Right cardiac atrium (tissue), 5 donors: Measurements from ENCODE around the gene GOLGA2. TPM values are rescaled to one million over a fixed set of nuclear protein-coding genes. Genes with fewer than 3 reads are reported as not detected.
A peak's percentile ranks its signal among the peaks of the same experiment; 100 is the strongest.

Experiments used
- ATAC-seq, 2 donors: fragments of 200-7000 bp; cut with Tn5 transposase; one replicate each; pipeline versions ENCODE4 v1.8.0 to v1.9.1; 2020; ENCODE audit warnings: moderate library complexity in 2 of 2, mild to moderate bottlenecking in 1 of 2
- DNase-seq, 3 donors: peaks; one replicate each; pipeline ENCODE4 v3.0.0-alpha.2; 2020
- H3K27ac ChIP-seq: one replicate; pipeline ENCODE4 v1.5.1; 2013; ENCODE audit warnings: mild to moderate bottlenecking, low read length, control low read depth, moderate library complexity
- H3K27me3 ChIP-seq: one replicate; pipeline ENCODE4 v1.6.1; 2013; ENCODE audit not compliant: control insufficient read depth, insufficient read depth
- H3K4me1 ChIP-seq: one replicate; pipeline ENCODE4 v1.6.1; 2013; ENCODE audit warnings: low read length; ENCODE audit not compliant: control insufficient read depth, insufficient read depth
- H3K4me3 ChIP-seq: one replicate; pipeline ENCODE4 v1.5.1; 2013; ENCODE audit warnings: low read length, control low read depth
- H3K9me3 ChIP-seq: one replicate; pipeline ENCODE4 v1.6.1; 2013; ENCODE audit warnings: low read length; ENCODE audit not compliant: control insufficient read depth
- WGBS: extraction: QIAGEN DNeasy Blood & Tissue Kit; methylation state at CpG from one replicate; pipeline ENCODE4 v1.1.7; 2013; 5-methylcytosine and 5-hydroxymethylcytosine counted together
- intact Hi-C, 4 donors: fragments of 100-400 bp; cut with DNase I; formaldehyde crosslinking; loops; one replicate each; pipeline versions ENCODE4 v1.11.0 to v1.14.0; 2022 to 2023
- long read RNA-seq, 4 donors: library from polyadenylated mRNA; unstranded; transcript quantifications; one replicate each; pipeline ENCODE4 v2.0.0, GENCODE V29; 2020 to 2021
- polyA plus RNA-seq: library from polyadenylated mRNA; stranded (reverse); fragments of 200-250 nt; gene quantifications from one replicate; pipeline ENCODE4 v1.2.3, GENCODE V29; 2013
- total RNA-seq, 4 donors: library from RNA; stranded (reverse); fragmentation: NEBNext Ultra II Directional; extraction: Animal tissue kit (Norgen Biotek cat#: 25700); gene quantifications; one replicate each; pipeline ENCODE4 v1.2.1, GENCODE V29; 2021
- donor health status: healthy with polysubstance abuse.
- donor health status: DM: no; HTN: yes; CAD: no.
- donor health status: DM: no; HTN: no; CAD: no.
- donor health status: DM: no; HTN: yes; CAD: no; lungs with severe emphysema.
- donor health status: DM: yes; HTN: yes; CAD: no.

GOLGA2 gene, protein sequence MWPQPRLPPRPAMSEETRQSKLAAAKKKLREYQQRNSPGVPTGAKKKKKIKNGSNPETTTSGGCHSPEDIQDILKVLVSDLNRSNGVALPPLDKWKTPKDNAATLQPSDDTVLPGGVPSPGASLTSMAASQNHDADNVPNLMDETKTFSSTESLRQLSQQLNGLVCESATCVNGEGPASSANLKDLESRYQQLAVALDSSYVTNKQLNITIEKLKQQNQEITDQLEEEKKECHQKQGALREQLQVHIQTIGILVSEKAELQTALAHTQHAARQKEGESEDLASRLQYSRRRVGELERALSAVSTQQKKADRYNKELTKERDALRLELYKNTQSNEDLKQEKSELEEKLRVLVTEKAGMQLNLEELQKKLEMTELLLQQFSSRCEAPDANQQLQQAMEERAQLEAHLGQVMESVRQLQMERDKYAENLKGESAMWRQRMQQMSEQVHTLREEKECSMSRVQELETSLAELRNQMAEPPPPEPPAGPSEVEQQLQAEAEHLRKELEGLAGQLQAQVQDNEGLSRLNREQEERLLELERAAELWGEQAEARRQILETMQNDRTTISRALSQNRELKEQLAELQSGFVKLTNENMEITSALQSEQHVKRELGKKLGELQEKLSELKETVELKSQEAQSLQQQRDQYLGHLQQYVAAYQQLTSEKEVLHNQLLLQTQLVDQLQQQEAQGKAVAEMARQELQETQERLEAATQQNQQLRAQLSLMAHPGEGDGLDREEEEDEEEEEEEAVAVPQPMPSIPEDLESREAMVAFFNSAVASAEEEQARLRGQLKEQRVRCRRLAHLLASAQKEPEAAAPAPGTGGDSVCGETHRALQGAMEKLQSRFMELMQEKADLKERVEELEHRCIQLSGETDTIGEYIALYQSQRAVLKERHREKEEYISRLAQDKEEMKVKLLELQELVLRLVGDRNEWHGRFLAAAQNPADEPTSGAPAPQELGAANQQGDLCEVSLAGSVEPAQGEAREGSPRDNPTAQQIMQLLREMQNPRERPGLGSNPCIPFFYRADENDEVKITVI
- total RNA-seq (100 to 1,000 TPM in 2 of 4 donors, 10 to 100 TPM in 2; 85.6 to 124 (median 101) TPM), polyA plus RNA-seq (84.2 TPM)
- long read RNA-seq, donor 1, partial matches to known transcripts: 14 of 57 reads
- long read RNA-seq, donor 1, other reads (novel, unspliced or antisense): 41 of 57 reads
- long read RNA-seq, donor 2, partial matches to known transcripts: 5 of 35 reads
- long read RNA-seq, donor 2, other reads (novel, unspliced or antisense): 28 of 35 reads
- long read RNA-seq, donor 3, full-length matches to known transcripts: 2 of 62 reads
- long read RNA-seq, donor 3, partial matches to known transcripts: 20 of 62 reads
- long read RNA-seq, donor 3, other reads (novel, unspliced or antisense): 40 of 62 reads
- long read RNA-seq, donor 4, partial matches to known transcripts: 16 of 33 reads
- long read RNA-seq, donor 4, other reads (novel, unspliced or antisense): 16 of 33 reads

- Histone ChIP-seq H3K4me3 (peak within 1 kb of the TSS; percentile 95), H3K4me1 (peaks cover 5% of the 10 kb centered on the region), H3K9me3 (no peaks in the 10 kb centered on the region), H3K27me3 (no peaks in the 10 kb centered on the region), H3K27ac (peak within 1 kb of the TSS; percentile 92)
- ATAC-seq (peak; percentile 77 to 80), DNase-seq (peak; percentile 70 to 80 (median 73))
- WGBS: under 1% methylated on average over 57 of the region's 57 CpGs
- intact Hi-C loops: no loop called here
Measured at GRCh38 chr9:128275198-128276007, at the start of gene GOLGA2. TSS of gene GOLGA2 (minus strand) at chr9:128276007. CDS start at chr9:128275976, 31 bp downstream.

GRCh38 chr9:128324401-128324800 is 48.6 kb upstream of the GOLGA2 start:
- no peak overlapping the region for H3K4me3 ChIP-seq
- ATAC-seq (no peak), DNase-seq (no peak)
- intact Hi-C loops: no loop called here
- 96% methylated on average over 1 of the region's 1 CpG for WGBS
- H3K27me3 ChIP-seq: no peaks in the 10 kb centered on the region
- peaks cover 6% of the 10 kb centered on the region for H3K4me1 ChIP-seq
- no peak overlapping the region for H3K27ac ChIP-seq
- H3K9me3 ChIP-seq: no peaks in the 10 kb centered on the region

- no peaks in the 10 kb centered on the region for H3K27me3 ChIP-seq
- DNase-seq (no peak), ATAC-seq (no peak)
- intact Hi-C loops: no loop called here
- peak overlapping the region; percentile 73 for H3K4me3 ChIP-seq
- H3K27ac ChIP-seq: no peak overlapping the region
- peaks cover 6% of the 10 kb centered on the region for H3K4me1 ChIP-seq
- no peaks in the 10 kb centered on the region for H3K9me3 ChIP-seq
- WGBS: 83% methylated on average over 12 of the region's 12 CpGs
Measured at GRCh38 chr9:128323791-128324190, 48.0 kb upstream of the GOLGA2 start.

GRCh38 chr9:128323212-128323730 is 47.5 kb upstream of the GOLGA2 start:
- peak overlapping the region; percentile 98 for H3K27ac ChIP-seq
- intact Hi-C loops: no loop called here
- ATAC-seq (no peak), DNase-seq (no peak)
- no peaks in the 10 kb centered on the region for H3K27me3 ChIP-seq
- peaks cover 6% of the 10 kb centered on the region for H3K4me1 ChIP-seq
- no peaks in the 10 kb centered on the region for H3K9me3 ChIP-seq
- H3K4me3 ChIP-seq: peak overlapping the region; percentile 73
- 27% methylated on average over 16 of the region's 16 CpGs for WGBS

- intact Hi-C loops: no loop called here
- H3K4me3 ChIP-seq: peak within 1 kb of the TSS; percentile 73
- peaks cover 6% of the 10 kb centered on the region for H3K4me1 ChIP-seq
- DNase-seq (peak; percentile 93 to 97 (median 96)), ATAC-seq (peak; percentile 98)
- peak within 1 kb of the TSS; percentile 98 for H3K27ac ChIP-seq
- no peaks in the 10 kb centered on the region for H3K9me3 ChIP-seq
- no peaks in the 10 kb centered on the region for H3K27me3 ChIP-seq
- under 1% methylated on average over 83 of the region's 83 CpGs for WGBS
Measured at GRCh38 chr9:128322404-128323211, 46.8 kb upstream of the GOLGA2 start, which contains the start of the genes COQ4 and TRUB2. TSS of gene COQ4 (plus strand) at chr9:128322839. CDS start at chr9:128322859, 20 bp downstream. TSS of gene TRUB2 (minus strand) at chr9:128322447. CDS start at chr9:128322408, 39 bp downstream.

DNA sequence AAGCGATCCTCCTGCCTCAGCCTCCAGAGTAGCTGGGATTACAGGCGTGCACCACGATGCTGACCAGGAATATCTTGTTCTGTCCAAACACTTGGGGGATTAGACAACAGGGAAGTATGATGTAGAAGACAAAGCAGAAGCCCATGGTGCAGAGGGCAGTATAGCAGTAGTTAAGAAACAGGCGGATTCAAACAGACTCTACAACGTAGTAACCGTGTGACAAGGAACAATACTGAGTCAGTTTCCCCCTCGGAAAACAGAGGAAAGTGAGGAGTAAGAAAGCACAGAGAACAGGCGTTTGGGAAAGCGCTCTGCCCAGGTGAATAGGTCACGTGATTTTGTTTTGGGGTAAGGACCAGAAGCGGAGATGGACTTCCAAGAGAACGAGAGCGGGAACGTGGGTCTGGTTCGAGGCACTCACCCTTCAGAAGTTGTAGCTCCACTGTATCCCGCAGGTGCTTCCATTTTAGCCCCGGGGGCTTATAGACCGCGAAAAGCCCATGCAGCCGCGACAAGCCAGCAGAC is 46.1 kb upstream of the GOLGA2 start:
- no peaks in the 10 kb centered on the region for H3K27me3 ChIP-seq
- peaks cover 6% of the 10 kb centered on the region for H3K4me1 ChIP-seq
- 2% methylated on average over 21 of the region's 21 CpGs for WGBS
- peak overlapping the region; percentile 23 for H3K27ac ChIP-seq
- H3K9me3 ChIP-seq: no peaks in the 10 kb centered on the region
- DNase-seq: no peak
- peak overlapping the region; percentile 73 for H3K4me3 ChIP-seq
- intact Hi-C loops: no loop called here
- no peak for ATAC-seq

GRCh38 chr9:128321343-128321742 is 45.5 kb upstream of the GOLGA2 start:
- 81% methylated on average over 7 of the region's 7 CpGs for WGBS
- Histone ChIP-seq H3K4me3 (no peak overlapping the region), H3K27me3 (no peaks in the 10 kb centered on the region), H3K27ac (no peak overlapping the region), H3K9me3 (no peaks in the 10 kb centered on the region), H3K4me1 (peaks cover 6% of the 10 kb centered on the region)
- no peak for ATAC-seq
- no peak for DNase-seq
- intact Hi-C loops: no loop called here

GRCh38 chr9:128317629-128318028 is 41.8 kb upstream of the GOLGA2 start:
- DNase-seq (no peak), ATAC-seq (no peak)
- H3K27me3 ChIP-seq: no peaks in the 10 kb centered on the region
- H3K4me3 ChIP-seq: no peak overlapping the region
- H3K27ac ChIP-seq: no peak overlapping the region
- no peaks in the 10 kb centered on the region for H3K9me3 ChIP-seq
- WGBS: 88% methylated on average over 2 of the region's 2 CpGs
- no peaks in the 10 kb centered on the region for H3K4me1 ChIP-seq
- intact Hi-C loops: no loop called here

DNA sequence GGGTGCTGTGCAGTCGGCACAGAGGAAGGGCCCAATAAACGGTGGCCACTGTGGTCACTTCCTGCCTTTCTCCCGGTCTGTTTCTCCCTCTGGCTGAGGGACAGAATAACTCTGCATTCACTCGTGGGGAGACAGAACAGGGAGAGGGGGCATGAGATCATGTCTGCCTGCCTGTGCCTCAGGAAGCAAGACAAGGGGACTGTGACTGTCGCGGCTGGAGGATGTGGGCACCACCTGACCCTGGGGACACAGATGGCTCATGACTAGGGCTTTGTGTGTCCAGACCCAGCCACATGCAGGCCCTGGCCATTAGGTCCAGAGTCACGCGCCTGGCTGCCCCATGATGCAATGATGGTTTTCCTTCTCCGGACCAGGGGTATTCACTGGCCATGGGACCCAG is 40.6 kb upstream of the GOLGA2 start:
- no peaks in the 10 kb centered on the region for H3K27me3 ChIP-seq
- no peak overlapping the region for H3K4me3 ChIP-seq
- H3K27ac ChIP-seq: no peak overlapping the region
- H3K9me3 ChIP-seq: no peaks in the 10 kb centered on the region
- 66% methylated on average over 9 of the region's 9 CpGs for WGBS
- intact Hi-C loops: no loop called here
- no peak for ATAC-seq
- no peak for DNase-seq
- no peaks in the 10 kb centered on the region for H3K4me1 ChIP-seq
